ENCODE data around the gene DCAF6.

DCAF6 gene

GRCh38 chr1:168088511-168089325, 152.2 kb downstream of the DCAF6 start:
- DNase-seq = no peak

- DNase-seq = no peak
Measured at GRCh38 chr1:168089326-168089978, 153.0 kb downstream of the DCAF6 start.

GRCh38 chr1:168089979-168090337, 153.5 kb downstream of the DCAF6 start:
- no peak for DNase-seq

GRCh38 chr1:168090395-168090794, 153.9 kb downstream of the DCAF6 start:
- DNase-seq = no peak

- DNase-seq = no peak
Measured at GRCh38 chr1:168091063-168091462, 154.6 kb downstream of the DCAF6 start.

- DNase-seq = no peak
Measured at GRCh38 chr1:168091720-168092550, 155.5 kb downstream of the DCAF6 start.

- no peak for DNase-seq
Measured at GRCh38 chr1:168092566-168093355, 156.3 kb downstream of the DCAF6 start.

GRCh38 chr1:168093616-168094015, 157.1 kb downstream of the DCAF6 start:
- no peak for DNase-seq

GRCh38 chr1:168095476-168095875, 159.0 kb downstream of the DCAF6 start:
- no peak for DNase-seq

- no peak for DNase-seq
Measured at GRCh38 chr1:168096296-168097165, 160.0 kb downstream of the DCAF6 start.

GRCh38 chr1:168097921-168098528, 161.5 kb downstream of the DCAF6 start:
- no peak for DNase-seq

- DNase-seq = no peak
Measured at GRCh38 chr1:168098534-168099320, 162.2 kb downstream of the DCAF6 start.

- no peak for DNase-seq
Measured at GRCh38 chr1:168099337-168099801, 162.9 kb downstream of the DCAF6 start.

GRCh38 chr1:168100315-168101002, 164.0 kb downstream of the DCAF6 start:
- no peak for DNase-seq

GRCh38 chr1:168101336-168101735, 164.9 kb downstream of the DCAF6 start:
- DNase-seq = no peak

- no peak for DNase-seq
Measured at GRCh38 chr1:168102487-168102886, 166.0 kb downstream of the DCAF6 start.

GRCh38 chr1:168104535-168104934, 168.1 kb downstream of the DCAF6 start:
- no peak for DNase-seq

- DNase-seq = no peak
Measured at GRCh38 chr1:168105846-168106245, 169.4 kb downstream of the DCAF6 start.

- no peak for DNase-seq
Measured at GRCh38 chr1:168106274-168106673, 169.8 kb downstream of the DCAF6 start.

Measured in DMS79 treated with DMSO at 0.1 percent for 48 hours (cell line).